Measurements from ENCODE around the gene GSG1L. TPM values are rescaled to one million over a fixed set of nuclear protein-coding genes. Genes with fewer than 3 reads are reported as not detected.

Gene GSG1L
- polyA plus RNA-seq, 4 donors, result 0.52 to 0.92 (median 0.64) TPM

DNA sequence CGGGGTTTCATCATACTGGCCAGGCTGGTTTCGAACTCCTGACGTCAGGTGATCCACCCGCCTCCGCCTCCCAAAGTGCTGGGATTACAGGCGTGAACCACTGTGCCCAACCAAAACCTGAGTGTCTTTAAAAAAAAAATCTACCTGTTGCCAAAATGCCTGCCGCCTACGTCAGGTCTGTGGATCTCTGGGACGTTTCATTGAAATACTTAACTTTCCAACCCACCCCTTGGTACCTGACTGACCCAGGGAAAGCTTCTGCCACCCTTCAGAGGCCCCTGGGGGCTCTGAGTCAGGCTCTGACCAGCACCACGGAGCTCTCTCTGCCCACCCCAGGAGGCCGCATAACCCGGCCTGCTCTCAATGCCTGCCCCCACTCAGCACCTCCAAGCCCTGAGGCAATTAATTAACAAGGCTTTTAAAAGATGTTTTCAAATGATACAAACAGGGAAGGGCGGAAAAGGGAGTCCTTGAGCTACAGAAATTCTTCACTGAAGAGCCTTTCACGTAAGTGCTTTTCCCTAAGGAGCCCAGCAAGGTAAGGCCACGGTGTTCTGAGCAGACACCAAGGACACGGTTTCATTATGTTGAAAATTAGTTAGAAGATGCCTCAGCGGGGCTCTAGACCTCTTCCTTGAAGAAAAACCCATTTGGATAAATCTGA, 29.3 kb upstream of the GSG1L start:
- DNase-seq (ENCODE audit: low read depth in 4 of 4, low spot score in 2 of 4), result no peak

DNA sequence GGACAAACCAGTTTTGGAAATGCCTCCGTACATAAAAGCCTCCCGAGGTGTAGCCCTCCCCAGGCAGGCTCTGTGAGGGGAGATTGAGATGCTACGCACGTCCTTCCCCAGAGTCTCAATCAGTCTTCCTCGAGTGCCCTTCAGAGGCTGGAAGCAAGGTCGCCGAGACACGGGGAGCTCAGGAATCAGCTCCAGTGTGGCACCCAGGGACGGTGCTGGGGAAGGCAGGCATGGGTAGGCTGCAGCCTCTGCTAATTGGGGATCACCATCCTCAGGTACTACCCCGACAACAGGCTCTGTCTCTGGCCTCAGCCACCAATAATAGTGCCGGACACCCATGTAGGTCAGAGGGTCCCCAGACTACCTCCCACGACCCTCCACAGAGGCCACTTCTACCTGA, 28.1 kb upstream of the GSG1L start:
- DNase-seq (ENCODE audit: low read depth in 4 of 4, low spot score in 2 of 4), result no peak

DNA sequence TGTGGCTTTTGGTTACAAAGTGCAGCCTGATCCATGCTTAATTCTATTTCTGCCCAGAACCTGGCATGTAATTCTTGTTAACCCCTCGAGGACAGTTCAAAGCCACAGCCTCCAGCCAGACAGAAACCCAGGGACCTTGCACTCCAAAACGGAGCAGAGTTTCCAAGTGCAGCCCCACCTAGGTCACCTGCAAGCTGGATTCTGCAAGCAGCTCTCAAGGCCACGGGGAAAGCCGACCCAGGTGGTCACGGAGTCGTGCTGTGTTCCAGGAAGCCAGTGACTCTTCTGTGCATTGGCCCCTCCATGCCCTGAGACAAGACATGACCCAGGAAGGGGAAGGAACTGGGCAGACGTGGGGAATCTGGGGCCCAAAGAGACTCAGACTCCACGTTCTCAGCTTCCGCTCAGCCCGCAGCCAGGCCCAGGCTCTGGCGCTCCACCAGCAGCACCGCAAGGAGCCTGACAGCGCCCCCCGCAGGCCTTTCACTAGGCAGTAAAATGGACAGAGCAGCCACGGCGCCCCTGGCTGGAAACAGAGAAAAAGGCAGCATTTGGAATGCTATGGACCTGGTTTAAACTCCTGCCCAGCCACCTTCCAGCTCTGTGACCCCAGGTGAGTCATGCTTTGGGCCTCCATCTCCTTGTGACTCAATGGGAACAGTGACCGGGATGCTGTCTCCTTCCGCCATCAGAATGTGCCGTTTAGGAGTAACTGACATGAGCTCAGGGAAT, 27.3 kb upstream of the GSG1L start:
- no peak for DNase-seq (ENCODE audit: low read depth in 4 of 4, low spot score in 2 of 4)

DNA sequence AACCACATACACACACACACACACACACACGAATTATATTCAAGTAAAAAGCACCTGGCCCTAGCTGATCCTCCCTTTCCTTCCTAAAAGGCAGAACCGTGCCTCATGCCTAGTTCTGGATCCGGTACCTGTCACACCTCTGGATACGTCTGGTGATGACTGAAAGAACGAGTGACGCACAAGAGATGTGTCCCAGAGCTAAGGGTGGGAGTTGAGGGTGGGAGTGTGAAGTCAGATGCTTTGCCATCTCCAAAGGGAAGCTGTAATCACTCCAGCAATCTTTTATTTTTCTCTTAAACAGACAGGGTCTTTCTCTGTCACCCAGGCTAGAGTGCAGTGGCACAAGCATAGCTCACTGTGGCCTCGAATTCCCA, 26.5 kb upstream of the GSG1L start:
- no peak for DNase-seq (ENCODE audit: low read depth in 4 of 4, low spot score in 2 of 4)

DNA sequence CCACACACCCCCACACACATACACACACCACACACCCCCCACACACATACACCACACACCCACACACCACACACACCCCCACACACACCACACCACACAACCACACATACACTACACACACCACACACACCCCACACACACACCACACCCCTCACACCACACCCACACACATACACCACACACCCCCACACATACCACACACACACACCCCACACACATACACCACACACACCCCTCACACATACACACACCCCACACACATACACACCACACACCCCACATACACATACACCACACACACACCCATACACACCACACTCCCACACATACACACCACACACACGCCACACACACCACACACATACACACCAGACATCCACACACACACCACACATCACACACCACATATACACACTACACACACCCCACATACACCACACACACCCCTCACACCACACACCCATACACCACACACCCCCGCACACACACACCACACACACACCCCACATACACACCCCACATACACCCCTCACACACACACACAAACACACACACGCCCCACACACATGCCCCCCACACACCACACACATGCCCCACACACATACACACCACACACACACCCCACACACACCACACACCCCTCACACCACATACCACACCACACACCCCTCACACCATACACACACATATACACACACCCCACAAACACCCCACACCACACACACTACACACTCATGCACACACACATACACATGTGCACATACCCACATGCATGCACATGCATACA, 25.9 kb upstream of the GSG1L start:
- no peak for DNase-seq (ENCODE audit: low read depth in 4 of 4, low spot score in 2 of 4)

DNA sequence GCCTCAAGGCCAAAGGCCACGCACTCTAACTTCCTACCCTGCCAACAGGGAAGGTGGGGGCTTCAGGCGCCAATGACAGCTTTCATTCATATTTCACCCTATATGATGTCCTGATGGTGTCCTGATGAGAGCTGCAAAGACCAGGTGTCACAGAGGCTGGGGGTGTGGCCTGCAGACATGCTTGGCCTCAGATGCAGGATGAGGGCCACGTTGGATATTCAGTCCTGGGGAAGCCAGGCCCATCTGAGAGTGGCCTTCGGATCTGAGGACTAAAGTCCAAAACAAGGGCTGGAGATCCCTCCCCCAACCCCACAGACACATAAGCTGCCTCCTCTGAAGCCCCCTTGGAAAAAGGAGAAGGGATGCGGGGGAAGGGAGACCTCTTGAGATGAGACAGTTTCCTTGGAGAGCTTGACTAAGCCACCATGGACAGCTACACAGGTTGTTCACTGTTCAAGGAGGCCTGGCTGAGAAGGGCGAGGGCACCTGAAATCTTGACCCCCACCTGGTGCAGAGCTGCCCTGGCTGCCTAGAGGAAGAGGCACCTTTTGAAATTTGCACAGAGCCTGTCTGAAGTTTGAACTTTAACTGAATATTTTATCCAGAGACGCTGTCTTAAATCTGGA, 24.3 kb upstream of the GSG1L start:
- DNase-seq (ENCODE audit: low read depth in 4 of 4, low spot score in 2 of 4), result no peak

DNA sequence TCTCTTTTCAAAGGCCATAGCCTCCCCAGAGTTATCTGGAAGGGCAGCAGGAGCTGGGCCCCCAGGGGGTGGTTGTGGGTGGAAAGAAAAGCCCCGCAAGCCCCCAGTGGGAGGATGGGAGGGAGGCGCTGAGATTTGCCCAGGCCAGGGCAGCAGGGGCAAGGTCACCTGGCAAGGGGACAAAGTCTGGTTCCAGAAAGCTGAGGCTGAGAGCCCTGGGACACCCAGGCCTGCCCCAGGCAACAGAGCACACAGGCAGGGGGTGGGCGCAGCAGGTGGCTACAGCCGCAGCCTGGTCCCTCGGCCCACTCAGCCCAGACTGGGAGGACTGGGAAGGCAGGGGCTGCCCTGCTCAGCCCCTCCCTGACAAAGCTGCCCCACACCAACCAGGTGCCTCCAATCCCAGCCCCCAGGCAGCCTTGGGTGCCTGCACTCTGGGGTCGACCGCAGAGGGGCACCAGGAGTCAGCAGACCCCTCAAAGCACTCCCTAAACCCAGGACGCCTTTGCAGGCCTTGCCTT, 23.7 kb upstream of the GSG1L start:
- no peak for DNase-seq (ENCODE audit: low read depth in 4 of 4, low spot score in 2 of 4)

DNA sequence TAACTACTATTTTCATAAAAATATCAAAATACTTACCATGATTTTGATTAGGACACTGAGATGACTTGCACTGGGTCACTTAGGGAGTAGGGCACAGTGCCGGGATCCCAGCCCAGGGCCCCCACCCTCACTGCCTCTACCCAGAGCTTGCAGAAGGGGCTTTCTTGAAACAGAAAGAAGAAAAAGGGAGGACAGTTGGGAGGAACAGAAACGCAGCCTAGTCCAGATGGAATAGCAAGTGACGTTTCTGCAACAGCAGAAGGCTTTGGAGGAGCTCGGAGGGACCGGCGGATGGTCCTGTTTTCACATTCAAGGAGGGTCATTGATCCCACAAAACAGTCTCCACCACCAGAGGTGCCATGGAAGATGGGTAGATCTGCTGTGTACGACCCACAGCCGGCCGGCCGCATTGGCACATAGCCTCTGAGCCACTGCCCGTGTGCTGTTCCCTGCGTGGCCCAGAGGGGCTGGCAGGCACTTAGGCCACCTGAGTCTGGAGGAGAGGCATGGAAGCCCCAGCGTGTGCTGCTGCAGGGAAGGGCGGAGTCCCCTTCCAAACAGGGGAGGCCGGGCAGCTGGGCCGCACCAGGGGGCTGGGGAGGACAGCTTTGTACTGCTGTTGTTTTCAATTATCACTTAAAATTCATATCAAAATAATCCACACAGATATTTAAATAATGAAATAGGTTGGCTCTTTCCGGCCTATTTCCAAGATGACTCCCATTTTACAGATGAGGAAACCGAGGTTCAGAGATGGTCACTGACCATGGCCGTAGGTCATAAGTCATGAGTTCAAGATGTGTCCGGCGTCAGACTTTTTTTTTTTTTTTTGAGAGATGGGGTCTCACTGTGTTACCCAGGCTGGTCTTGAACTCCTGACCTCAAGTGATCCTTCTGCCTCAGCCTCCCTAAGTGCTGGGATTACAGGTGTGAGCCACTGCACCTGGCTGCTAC, 22.9 kb upstream of the GSG1L start:
- DNase-seq (ENCODE audit: low read depth in 4 of 4, low spot score in 2 of 4), result no peak

DNA sequence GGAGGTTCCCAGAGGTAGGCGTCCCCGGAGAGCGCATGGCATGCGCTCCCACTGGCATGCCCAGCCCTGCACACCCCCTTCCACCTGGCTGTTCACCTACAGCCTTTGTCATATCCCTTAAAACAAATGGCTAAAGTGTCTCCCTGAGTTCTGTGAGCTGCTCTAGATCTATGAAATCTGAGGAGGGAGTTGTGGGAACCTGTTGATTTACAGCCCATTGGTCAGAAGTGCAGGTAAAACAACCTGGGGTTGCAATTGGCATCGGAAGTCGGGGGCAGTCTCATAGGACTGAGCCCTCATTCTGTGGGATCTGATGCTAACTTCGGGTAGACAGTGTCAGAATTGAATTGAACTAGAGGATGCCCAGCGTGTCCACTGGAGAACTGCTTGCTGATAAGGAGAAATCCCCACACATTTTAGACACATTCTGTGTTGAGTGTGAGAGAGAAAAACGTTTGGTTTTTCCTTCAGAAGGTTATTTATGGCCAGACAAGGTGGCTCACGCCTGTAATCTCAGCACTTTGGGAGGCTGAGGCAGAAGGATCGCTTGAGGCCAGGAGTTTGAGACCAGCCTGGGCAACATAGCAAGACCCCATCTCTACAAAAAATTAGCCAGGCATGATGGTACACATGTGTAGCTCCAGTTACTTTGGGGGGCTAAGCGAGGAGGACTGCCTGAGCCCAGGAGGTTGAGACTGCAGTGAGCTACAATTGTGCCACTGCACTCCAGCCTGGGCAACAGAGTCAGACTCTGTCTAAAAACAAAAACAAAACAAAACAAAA, 22.1 kb upstream of the GSG1L start:
- no peak for DNase-seq (ENCODE audit: low read depth in 4 of 4, low spot score in 2 of 4)

DNA sequence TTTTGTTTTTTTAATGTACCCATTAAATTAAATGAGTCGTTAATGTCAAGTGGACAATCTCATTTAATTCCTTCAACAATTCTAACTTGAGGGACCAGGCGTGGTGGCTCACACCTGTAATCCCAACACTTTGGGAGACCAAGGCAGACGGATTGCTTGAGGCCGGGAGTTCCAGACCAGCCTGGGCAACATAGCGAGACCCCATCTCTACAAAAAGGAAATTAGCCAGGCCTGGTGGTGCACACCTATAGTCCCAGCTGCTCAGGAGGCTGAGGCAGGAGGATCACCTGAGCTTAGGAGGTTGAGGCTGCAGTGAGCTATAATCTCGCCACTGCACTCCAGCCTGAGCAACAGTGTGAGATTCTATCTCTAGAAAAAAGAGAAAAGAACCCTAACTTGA, 20.7 kb upstream of the GSG1L start:
- no peak for DNase-seq (ENCODE audit: low read depth in 4 of 4, low spot score in 2 of 4)

DNA sequence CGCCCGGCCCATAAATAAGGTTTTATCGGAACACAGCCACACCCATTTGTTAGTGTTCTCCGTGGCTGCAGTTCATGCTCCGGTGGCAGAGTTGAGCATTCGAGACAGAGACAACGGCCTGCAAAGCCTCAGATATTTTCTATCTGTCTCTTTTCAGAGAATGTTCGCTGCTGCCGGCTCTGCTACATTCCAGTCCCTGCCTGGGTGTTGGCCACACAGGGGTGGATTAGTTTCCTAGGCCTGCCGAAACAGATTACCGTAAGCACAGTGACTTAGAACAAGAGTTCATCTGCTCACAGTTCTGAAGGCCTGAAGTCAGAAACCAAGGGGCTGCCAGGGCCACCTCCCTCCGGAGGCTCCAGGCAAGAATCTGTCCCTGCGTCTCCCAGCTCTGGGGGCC, 19.1 kb upstream of the GSG1L start:
- DNase-seq (ENCODE audit: low read depth in 4 of 4, low spot score in 2 of 4), result no peak

DNA sequence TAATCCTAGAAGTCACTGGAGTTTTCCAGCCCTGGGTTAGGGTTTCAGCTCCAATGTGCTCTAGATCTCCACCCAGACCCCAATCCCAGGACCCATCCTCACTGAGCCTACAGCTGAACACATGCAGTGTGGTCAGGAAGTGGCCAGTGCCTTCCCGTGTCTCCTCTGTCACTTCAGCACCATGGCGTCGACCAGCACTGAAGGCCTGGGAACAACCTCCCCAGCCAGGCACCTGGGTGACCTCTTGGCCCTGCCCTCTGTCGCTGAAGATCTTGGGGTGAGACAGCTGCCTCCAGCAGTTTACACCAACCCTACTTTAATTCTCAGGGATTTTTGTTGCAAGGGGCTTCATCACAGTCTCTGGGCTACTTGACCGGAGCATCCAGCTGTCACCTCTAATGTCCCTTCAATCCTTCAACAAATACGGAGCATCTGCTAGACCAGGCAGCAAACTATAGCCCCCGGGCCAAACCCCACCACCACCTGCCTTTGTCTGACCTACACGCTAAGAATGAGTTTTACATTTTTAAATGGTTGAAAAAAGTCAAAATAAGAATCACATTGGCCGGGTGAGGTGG, 18.0 kb upstream of the GSG1L start:
- DNase-seq (ENCODE audit: low read depth in 4 of 4, low spot score in 2 of 4), result no peak

DNA sequence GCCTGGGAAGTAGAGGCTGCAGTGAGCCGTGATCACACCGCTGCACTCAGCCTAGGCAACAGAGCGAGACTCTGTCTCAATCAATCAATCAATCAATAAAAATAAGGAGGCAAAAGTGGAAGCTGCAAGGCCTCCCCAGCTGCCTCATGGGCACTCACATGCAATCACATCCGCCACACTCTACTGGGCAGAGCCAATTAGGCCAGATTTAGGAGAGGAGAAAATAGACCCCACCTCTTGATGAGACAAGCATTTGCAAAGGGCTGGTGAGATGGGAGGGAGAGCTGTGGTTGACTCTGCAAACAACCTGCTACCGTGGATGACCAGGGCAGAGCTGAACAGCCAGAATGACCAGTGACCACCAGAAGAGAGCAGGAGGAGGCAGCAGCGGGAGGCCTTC, 14.7 kb upstream of the GSG1L start:
- DNase-seq (ENCODE audit: low read depth in 4 of 4, low spot score in 2 of 4), result no peak

DNA sequence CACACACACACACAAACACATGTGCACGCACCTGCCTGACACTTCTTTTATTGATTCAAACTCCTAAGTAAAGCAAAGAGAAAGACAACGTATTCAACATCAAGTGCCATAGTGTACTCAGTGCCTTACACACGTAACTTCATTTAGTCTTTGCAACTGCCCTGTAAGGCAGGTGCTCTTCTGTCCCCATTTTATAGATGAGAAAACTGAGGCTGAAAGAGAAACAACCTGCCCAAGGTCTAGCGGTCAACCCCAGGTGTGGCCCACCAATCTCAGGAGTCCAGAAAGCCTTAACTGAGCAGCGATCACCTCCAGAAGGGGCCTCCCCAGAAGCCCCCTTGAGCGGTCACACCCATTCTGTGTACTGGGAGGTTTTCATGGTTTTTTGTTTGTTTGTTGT, 10.3 kb upstream of the GSG1L start:
- no peak for DNase-seq (ENCODE audit: low read depth in 4 of 4, low spot score in 2 of 4)

DNA sequence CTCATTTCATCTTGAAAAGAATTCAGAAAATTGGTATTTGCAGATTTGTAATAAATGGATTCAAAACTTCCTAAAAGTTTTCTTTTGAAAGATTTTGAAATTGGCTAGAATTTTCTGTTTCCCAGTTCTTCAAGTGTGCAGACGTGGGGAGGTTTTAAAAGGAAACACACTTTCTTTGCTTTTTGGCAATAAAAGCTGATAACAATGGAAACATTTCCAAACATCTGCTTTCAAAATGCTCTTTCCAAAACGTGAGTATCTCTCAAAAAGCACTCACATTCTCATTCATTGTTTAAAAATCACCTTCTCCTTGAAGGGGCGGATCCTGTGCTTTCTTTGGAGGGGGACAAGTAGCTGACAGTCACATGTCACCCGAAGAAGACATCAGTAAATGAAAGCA, 8.6 kb upstream of the GSG1L start:
- DNase-seq (ENCODE audit: low read depth in 4 of 4, low spot score in 2 of 4), result no peak

DNA sequence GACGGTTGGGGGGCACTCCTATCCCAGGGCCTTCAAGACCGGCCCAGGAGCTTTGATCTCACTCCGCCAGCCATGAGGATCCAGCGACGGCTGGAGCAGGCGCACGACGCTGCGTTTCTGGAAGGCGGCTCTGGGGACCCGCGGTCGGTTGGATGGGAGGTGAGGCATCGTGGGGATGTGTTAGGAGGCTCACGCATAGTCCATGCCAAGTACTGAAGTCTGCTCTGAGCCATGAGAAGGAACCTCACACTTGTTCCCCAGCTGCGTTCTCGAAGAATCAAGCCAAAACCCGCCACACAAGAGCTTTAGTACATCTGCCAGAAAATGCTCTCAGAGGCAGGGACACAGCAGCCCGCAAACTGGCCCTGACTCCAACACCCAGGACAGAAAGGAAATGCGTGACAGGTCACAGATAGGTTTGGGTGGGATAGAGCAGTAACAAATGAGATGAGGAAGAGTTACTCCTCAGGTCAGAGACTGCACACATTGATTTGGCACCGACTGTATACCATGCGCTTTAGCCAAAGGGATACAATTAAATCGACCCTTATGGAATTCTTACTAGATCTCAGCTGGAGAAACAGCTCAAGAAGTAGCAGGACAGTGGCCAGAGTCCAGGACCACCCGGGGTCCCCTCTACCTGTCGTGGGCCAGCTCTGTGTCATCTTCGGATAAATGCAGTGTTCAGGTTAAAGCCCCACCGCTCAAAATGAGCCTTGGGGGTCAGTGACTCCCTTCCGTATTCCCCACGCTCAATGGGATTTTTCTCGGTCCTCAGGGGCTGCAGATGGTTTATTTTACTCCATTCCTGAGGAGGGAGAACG, 6.7 kb upstream of the GSG1L start:
- no peak for DNase-seq (ENCODE audit: low read depth in 4 of 4, low spot score in 2 of 4)

DNA sequence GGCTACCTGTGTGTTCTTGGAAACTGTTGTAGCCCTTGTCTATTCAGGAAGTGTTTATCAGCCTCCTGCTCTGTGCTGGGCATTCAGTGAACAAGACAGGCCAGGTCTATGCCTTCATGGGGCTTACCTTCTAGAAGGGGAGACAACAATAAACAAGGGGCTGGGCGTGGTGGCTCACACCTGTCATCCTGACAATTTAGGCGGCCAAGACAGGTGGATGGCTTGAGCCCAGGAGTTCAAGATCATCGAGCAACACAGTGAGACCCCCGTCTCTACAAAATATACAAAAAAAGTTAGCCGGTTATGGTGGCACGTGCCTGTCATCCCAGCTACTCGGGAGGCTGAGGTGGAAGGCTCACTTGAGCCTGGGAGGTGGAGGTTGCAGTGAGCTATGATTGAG, 5.5 kb upstream of the GSG1L start:
- DNase-seq (ENCODE audit: low read depth in 4 of 4, low spot score in 2 of 4), result no peak

Data from left renal cortex interstitium (tissue), 4 donors.